ENCODE measurements around the gene GLB1L.
"Not testable (repeated sequence)": the region's sequence is repeated elsewhere in the genome, so short reads cannot be mapped to it uniquely, and the experiment has no call there.

Gene GLB1L

GRCh38 chr2:219245148-219245898, at the start of gene GLB1L, which contains the start of gene STK16:
TSS of gene GLB1L (minus strand) at chr2:219245444. CDS start at chr2:219243573, 1,871 bp downstream.
TSS of gene STK16 (plus strand) at chr2:219245479. CDS start at chr2:219246000, 521 bp downstream.
- peak; percentile 65 for DNase-seq

GRCh38 chr2:219294356-219295351, 49.4 kb upstream of the GLB1L start:
- peak; percentile 9 for DNase-seq

- DNase-seq: no peak
These were observed 48.5 kb upstream of the GLB1L start for GRCh38 chr2:219293736-219294231.

GRCh38 chr2:219292616-219293015, 47.4 kb upstream of the GLB1L start:
- no peak for DNase-seq

- DNase-seq: no peak
These were observed 46.8 kb upstream of the GLB1L start for GRCh38 chr2:219291910-219292490.

- DNase-seq: no peak
These were observed 46.1 kb upstream of the GLB1L start for GRCh38 chr2:219291394-219291793.

- no peak for DNase-seq
These were observed 45.3 kb upstream of the GLB1L start for GRCh38 chr2:219290381-219291171.

GRCh38 chr2:219289537-219290361, 44.5 kb upstream of the GLB1L start:
- DNase-seq: no peak

GRCh38 chr2:219289195-219289536, 43.9 kb upstream of the GLB1L start:
- no peak for DNase-seq

GRCh38 chr2:219287580-219288265, 42.5 kb upstream of the GLB1L start:
- no peak for DNase-seq

GRCh38 chr2:219287116-219287440, 41.8 kb upstream of the GLB1L start:
- not testable (repeated sequence) for DNase-seq

GRCh38 chr2:219286436-219287115, 41.3 kb upstream of the GLB1L start:
- no peak for DNase-seq

- DNase-seq: no peak
These were observed 40.7 kb upstream of the GLB1L start for GRCh38 chr2:219285894-219286425.

- no peak for DNase-seq
These were observed 40.1 kb upstream of the GLB1L start for GRCh38 chr2:219285373-219285735.

- DNase-seq: no peak
These were observed 39.5 kb upstream of the GLB1L start for GRCh38 chr2:219284501-219285372.

GRCh38 chr2:219282943-219283581, 37.8 kb upstream of the GLB1L start:
- DNase-seq: no peak

GRCh38 chr2:219282375-219282774, 37.1 kb upstream of the GLB1L start:
- DNase-seq: no peak

- no peak for DNase-seq
These were observed 36.3 kb upstream of the GLB1L start for GRCh38 chr2:219281588-219281987.

GRCh38 chr2:219280651-219281050, 35.4 kb upstream of the GLB1L start:
- DNase-seq: no peak
